Bronchial smooth muscle cell (primary cell): Measurements from ENCODE around the gene TSEN2. TPM values are rescaled to one million over a fixed set of nuclear protein-coding genes. Genes with fewer than 3 reads are reported as not detected.

Experiments
- total RNA-seq: library from RNA; depleted of rRNA; stranded (reverse); fragments of >200 nt; gene quantifications from 2 replicates; pipeline ENCODE4 v1.2.1, GENCODE V29; 2014

Gene TSEN2
- 11.2 and 20.4 TPM in 2 replicates for total RNA-seq

GRCh38 chr3:12484198-12484982, at the start of gene TSEN2:
TSS of gene TSEN2 (plus strand) at chr3:12484480. CDS start at chr3:12489801, 5,321 bp downstream.

GRCh38 chr3:12545473-12545791, 61.2 kb downstream of the TSEN2 start, which contains the start of gene MKRN2OS:
TSS of gene MKRN2OS (minus strand) at chr3:12545499. CDS start at chr3:12545464, 35 bp downstream.

GRCh38 chr3:12556690-12557472, 72.6 kb downstream of the TSEN2 start, which contains the start of gene MKRN2:
TSS of gene MKRN2 (plus strand) at chr3:12557087. CDS start at chr3:12557151, 64 bp downstream.

Other genes starting within 250 kb of the TSEN2 start
- gene PPARG, start 195.4 kb upstream of the TSEN2 start, total RNA-seq: 22.4 and 25.3 TPM in 2 replicates
- gene MKRN2OS, start 61.0 kb downstream of the TSEN2 start, total RNA-seq: not detected in 2 replicates
- gene MKRN2, start 72.6 kb downstream of the TSEN2 start, total RNA-seq: 29.8 and 31.0 TPM in 2 replicates
- 85.2 and 92.4 TPM in 2 replicates for gene RAF1, start 179.6 kb downstream of the TSEN2 start, total RNA-seq